Measurements from ENCODE around the gene CFAP53.

The CFAP53 gene

DNA sequence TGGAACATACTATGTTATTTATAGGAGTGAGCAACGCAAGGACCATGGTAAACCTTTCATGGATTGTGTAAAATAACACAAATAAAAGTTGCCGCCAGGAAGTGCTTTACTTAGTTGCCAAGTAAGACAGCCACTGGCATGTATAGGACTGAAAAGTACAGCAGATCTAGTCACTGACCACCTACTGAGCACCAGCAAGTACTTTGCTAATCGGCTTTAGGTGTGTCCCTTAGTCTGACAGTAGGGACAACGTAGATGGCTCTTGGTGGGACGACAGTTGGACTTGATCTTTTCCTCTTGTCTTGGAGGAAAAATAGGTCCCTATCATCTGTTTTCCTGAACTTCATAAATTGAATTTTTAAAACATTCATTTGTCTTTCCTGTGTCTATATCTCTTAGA is 34.8 kb upstream of the CFAP53 start:
- DNase-seq = no peak
- TF ChIP-seq, protein P1, sequence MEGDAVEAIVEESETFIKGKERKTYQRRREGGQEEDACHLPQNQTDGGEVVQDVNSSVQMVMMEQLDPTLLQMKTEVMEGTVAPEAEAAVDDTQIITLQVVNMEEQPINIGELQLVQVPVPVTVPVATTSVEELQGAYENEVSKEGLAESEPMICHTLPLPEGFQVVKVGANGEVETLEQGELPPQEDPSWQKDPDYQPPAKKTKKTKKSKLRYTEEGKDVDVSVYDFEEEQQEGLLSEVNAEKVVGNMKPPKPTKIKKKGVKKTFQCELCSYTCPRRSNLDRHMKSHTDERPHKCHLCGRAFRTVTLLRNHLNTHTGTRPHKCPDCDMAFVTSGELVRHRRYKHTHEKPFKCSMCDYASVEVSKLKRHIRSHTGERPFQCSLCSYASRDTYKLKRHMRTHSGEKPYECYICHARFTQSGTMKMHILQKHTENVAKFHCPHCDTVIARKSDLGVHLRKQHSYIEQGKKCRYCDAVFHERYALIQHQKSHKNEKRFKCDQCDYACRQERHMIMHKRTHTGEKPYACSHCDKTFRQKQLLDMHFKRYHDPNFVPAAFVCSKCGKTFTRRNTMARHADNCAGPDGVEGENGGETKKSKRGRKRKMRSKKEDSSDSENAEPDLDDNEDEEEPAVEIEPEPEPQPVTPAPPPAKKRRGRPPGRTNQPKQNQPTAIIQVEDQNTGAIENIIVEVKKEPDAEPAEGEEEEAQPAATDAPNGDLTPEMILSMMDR (IDR thresholded peaks at IDR 0.05) = no peak
- H3K4me3 Mint-ChIP-seq = no peak overlapping the region
- H3K27ac Mint-ChIP-seq = no peak overlapping the region
- no peaks in the 10 kb centered on the region for H3K36me3 Mint-ChIP-seq (ENCODE audit: low read depth)
- peaks cover 30% of the 10 kb centered on the region for H3K27me3 Mint-ChIP-seq (ENCODE audit: low read depth, poor library complexity)
- peaks cover 32% of the 10 kb centered on the region for H3K9me3 Mint-ChIP-seq
- peaks cover 16% of the 10 kb centered on the region for H3K4me1 Mint-ChIP-seq

DNA sequence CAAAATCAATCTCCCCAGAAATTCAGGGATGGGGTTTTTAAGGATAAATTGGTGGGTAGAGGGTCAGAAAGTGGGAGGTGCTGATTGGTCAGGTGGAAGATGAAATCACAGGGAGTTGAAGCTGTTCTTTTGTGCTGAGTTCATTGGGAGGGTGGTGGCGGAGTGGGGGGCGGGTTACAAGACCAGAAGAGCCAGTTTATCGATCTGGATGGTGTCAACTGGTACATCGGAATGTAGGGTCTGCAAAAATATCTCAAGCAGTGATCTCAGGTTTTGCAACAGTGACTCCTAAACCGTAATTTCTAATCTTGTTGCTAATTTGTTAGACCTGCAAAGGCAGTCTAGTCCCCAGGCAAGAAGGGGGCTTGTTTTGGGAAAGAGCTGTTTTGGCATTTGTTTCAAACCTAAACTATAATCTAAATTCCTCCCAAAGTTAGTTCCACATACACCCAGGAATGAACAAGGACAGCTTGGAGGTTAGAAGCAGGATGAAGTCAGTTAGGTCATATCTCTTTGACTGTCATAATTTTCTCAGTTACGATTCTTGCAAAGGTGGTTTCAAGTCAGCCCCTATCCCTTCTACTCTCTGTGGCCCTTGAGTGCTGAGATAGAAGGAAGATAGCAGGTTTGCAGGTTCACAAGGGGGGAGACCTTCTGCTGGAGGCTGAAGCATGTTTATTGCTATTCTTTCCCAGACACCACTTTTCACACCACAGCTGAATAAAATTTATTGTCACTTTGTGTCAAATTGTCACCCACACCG is 33.5 kb upstream of the CFAP53 start:
- no peak for DNase-seq
- Mint-ChIP-seq H3K36me3 (ENCODE audit: low read depth) (no peaks in the 10 kb centered on the region), H3K9me3 (peaks cover 26% of the 10 kb centered on the region), H3K27ac (no peak overlapping the region), H3K4me3 (no peak overlapping the region), H3K4me1 (peaks cover 16% of the 10 kb centered on the region), H3K27me3 (ENCODE audit: low read depth, poor library complexity) (peaks cover 34% of the 10 kb centered on the region)
- TF ChIP-seq, protein P1 (IDR thresholded peaks at IDR 0.05) = no peak

DNA sequence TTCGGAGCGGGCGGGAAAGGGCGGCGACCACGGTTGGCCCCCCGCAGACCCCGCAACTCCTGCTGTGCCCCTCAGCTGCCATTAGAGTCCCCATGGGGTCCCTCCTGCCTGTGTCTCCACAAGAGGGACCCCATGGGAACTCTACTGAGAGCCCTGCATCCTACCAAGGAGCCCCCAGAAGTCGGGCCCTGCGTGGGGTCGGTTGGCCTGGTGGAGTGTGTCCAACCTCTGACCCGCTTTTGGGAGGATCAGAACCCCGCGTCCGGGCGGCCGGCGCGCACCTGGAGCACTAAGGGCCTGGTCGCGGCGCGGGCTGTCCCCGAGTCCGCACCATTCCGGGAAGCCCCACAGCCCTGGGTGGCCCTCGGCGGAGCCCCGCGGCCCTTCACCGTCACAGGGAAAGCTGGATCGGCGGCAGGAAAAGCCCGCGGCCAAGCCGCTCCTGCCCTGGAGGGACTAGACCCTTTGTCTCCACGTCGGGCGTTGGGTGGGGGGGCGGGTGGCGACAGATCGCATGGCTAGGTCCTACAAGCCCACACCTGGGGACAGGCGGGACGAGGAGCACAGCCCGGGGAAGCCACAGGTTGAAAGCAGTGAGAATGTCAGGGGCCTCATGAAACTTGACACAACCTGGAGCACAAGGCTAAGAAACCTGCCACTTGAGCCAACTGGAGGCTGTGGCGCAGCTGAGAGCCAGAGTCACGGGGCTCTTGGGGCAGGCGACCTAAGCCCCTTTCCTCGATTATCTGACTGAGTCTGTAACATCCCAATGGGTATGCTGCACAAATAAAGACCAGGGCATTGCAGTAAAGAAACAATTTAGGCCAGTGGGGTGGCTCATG is 32.4 kb upstream of the CFAP53 start:
- TF ChIP-seq, protein P1 (IDR thresholded peaks at IDR 0.05) = no peak
- Mint-ChIP-seq H3K4me1 (peaks cover 16% of the 10 kb centered on the region), H3K9me3 (peaks cover 23% of the 10 kb centered on the region), H3K27ac (no peak overlapping the region), H3K27me3 (ENCODE audit: low read depth, poor library complexity) (peaks cover 24% of the 10 kb centered on the region), H3K36me3 (ENCODE audit: low read depth) (no peaks in the 10 kb centered on the region), H3K4me3 (no peak overlapping the region)
- DNase-seq = no peak

DNA sequence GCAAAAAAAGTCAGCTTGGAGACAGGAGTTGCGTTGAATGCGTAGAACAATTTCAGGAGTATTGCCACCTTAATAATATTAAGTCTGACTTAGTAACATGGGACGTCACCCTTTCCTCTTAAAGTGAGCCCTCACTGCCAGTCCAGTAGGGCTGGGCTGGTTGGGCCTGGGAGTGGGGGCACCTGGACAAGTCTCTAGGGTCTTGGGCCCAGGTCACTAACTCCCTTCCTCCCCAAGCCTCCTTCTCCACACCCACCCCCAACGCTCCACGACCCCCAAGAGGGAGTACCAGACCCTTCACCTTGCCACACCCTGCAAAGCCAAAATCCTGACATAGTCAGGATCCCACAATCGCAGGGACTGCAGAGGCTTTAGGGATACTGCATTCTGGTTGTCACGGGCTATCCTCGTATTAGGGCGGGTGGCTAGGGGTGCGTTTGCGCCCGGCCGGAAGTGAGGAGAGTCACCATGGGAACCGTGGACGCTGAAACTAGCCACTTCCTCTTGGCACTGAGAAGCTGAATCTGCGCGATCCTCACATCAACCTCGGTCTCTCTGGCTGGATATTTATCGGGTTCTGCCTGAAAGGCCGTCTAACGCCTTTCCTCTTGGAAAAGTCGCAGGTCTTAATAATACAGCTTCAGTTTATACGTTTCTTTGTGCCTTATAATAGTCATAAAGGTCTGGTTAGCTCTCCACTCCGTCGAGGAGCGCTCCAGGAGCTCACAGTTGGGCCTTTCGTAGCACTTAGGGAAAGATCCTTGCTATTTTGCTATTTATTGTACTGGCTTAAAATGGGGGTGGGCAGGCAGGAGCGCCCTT is 31.5 kb upstream of the CFAP53 start:
- no peak overlapping the region for H3K27ac Mint-ChIP-seq
- H3K4me1 Mint-ChIP-seq = peaks cover 16% of the 10 kb centered on the region
- H3K9me3 Mint-ChIP-seq = peaks cover 22% of the 10 kb centered on the region
- TF ChIP-seq, protein P1 (IDR thresholded peaks at IDR 0.05) = no peak
- peak; percentile 46 for DNase-seq
- no peaks in the 10 kb centered on the region for H3K36me3 Mint-ChIP-seq (ENCODE audit: low read depth)
- H3K27me3 Mint-ChIP-seq (ENCODE audit: low read depth, poor library complexity) = peaks cover 19% of the 10 kb centered on the region
- peak overlapping the region; percentile 78 for H3K4me3 Mint-ChIP-seq

DNA sequence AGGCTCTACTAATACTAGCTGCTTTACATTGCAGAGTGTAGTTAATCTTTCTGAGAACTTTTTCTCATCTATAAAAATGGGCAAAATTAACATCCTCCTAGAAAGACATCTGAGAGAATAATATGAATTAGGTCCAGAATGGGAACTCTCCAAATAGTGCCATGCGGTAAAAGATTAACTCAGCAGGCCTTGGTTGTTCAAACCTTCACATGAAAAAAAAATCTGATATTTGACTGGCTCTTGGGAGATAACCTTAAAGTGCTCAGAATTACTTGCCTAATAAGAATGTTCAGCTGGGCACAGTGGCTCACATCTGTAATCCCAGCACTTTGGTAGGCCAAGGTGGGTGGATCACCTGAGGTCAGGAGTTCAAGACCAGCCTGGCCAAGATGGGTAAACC is 26.7 kb upstream of the CFAP53 start:
- Mint-ChIP-seq H3K27me3 (ENCODE audit: low read depth, poor library complexity) (peaks cover 15% of the 10 kb centered on the region), H3K4me3 (no peak overlapping the region), H3K36me3 (ENCODE audit: low read depth) (no peaks in the 10 kb centered on the region), H3K9me3 (peaks cover 20% of the 10 kb centered on the region), H3K27ac (no peak overlapping the region), H3K4me1 (peaks cover 8% of the 10 kb centered on the region)
- TF ChIP-seq, protein P1 (IDR thresholded peaks at IDR 0.05) = no peak
- no peak for DNase-seq
